Suppressor macrophage treated with lipopolysaccharide for 4 hours (primary cell): ENCODE data around the gene CFI.
A peak's percentile ranks its signal among the peaks of the same experiment; 100 is the strongest.

ENCODE experiments used
- DNase-seq: peaks from one replicate; pipeline ENCODE4 v3.0.0-alpha.2; 2020

CFI gene

GRCh38 chr4:109801895-109802319 is at the start of gene CFI:
TSS of gene CFI (minus strand) at chr4:109801999. CDS start at chr4:109801971, 28 bp downstream.
- DNase-seq = peak; percentile 16

- no peak for DNase-seq
Observed at GRCh38 chr4:109850601-109851000, 48.8 kb upstream of the CFI start.

- no peak for DNase-seq
Observed at GRCh38 chr4:109848501-109848900, 46.7 kb upstream of the CFI start.

GRCh38 chr4:109847896-109848442 is 46.2 kb upstream of the CFI start, which contains the start of gene LRIT3:
TSS of gene LRIT3 (plus strand) at chr4:109848107. CDS start at chr4:109848202, 95 bp downstream.
- DNase-seq = no peak

- no peak for DNase-seq
Observed at GRCh38 chr4:109846395-109847098, 44.7 kb upstream of the CFI start.

- DNase-seq = no peak
Observed at GRCh38 chr4:109836985-109837384, 35.2 kb upstream of the CFI start.

- no peak for DNase-seq
Observed at GRCh38 chr4:109833756-109834155, 32.0 kb upstream of the CFI start.

- DNase-seq = no peak
Observed at GRCh38 chr4:109827672-109828071, 25.9 kb upstream of the CFI start, which contains the start of gene RRH. TSS of gene RRH (plus strand) at chr4:109827972. CDS start at chr4:109828028, 56 bp downstream.

GRCh38 chr4:109826719-109827118 is 24.9 kb upstream of the CFI start:
- DNase-seq = peak; percentile 37

- no peak for DNase-seq
Observed at GRCh38 chr4:109821185-109821584, 19.4 kb upstream of the CFI start.

- DNase-seq = no peak
Observed at GRCh38 chr4:109820563-109820962, 18.8 kb upstream of the CFI start.

GRCh38 chr4:109818268-109818667 is 16.5 kb upstream of the CFI start:
- DNase-seq = no peak

- DNase-seq = peak; percentile 8
Observed at GRCh38 chr4:109816894-109817293, 15.1 kb upstream of the CFI start.

GRCh38 chr4:109816082-109816442 is 14.3 kb upstream of the CFI start:
- no peak for DNase-seq

GRCh38 chr4:109815151-109816081 is 13.6 kb upstream of the CFI start, which contains the start of gene GAR1:
TSS of gene GAR1 (plus strand) at chr4:109815762. CDS start at chr4:109816165, 403 bp downstream.
- DNase-seq = peak; percentile 93

GRCh38 chr4:109811707-109812106 is 9.9 kb upstream of the CFI start:
- no peak for DNase-seq

- no peak for DNase-seq
Observed at GRCh38 chr4:109810552-109811387, 9.0 kb upstream of the CFI start.

GRCh38 chr4:109809655-109810054 is 7.9 kb upstream of the CFI start:
- no peak for DNase-seq

- peak; percentile 15 for DNase-seq
Observed at GRCh38 chr4:109803924-109804571, 2.2 kb upstream of the CFI start.

GRCh38 chr4:109801099-109801789 is 555 bp downstream of the CFI start:
- DNase-seq = no peak

- DNase-seq = no peak
Observed at GRCh38 chr4:109798866-109799265, 2.9 kb downstream of the CFI start.
